Activated CD4-positive, alpha-beta T cell treated with anti-CD3 and anti-CD28 coated beads for 36 hours (primary cell): Measurements from ENCODE around the gene WNT3A. TPM values are rescaled to one million over a fixed set of nuclear protein-coding genes. Genes with fewer than 3 reads are reported as not detected.

Experiments
- ATAC-seq: fragments of 200-7000 bp; cut with Tn5 transposase; one replicate; pipeline ENCODE4 v1.10.0; 2021; ENCODE audit warnings: mild to moderate bottlenecking, moderate library complexity
- CTCF ChIA-PET: fragments of 350-600 bp; sonication (Branson Sonifier 250); formaldehyde crosslinking; loops from one replicate; lab custom pipeline; 2021; ENCODE audit warnings: antibody characterized with exemption; lab: Charles Lee
- POLR2A ChIA-PET: fragments of 350-600 bp; sonication (Branson Sonifier 250); formaldehyde crosslinking; loops from one replicate; lab custom pipeline; 2021; ENCODE audit warnings: antibody characterized with exemption, inconsistent platforms; lab: Charles Lee
- DNase-seq: peaks from one replicate; pipeline ENCODE4 v3.0.0-alpha.2; 2020
- H3K27ac Mint-ChIP-seq: one replicate; pipeline ENCODE4 v1.8.0; 2021; ENCODE audit warnings: mixed read lengths
- H3K27me3 Mint-ChIP-seq: one replicate; pipeline ENCODE4 v1.8.0; 2021; ENCODE audit warnings: mixed read lengths
- H3K36me3 Mint-ChIP-seq: one replicate; pipeline ENCODE4 v1.8.0; 2021; ENCODE audit warnings: low read depth, mixed read lengths
- H3K4me1 Mint-ChIP-seq: one replicate; pipeline ENCODE4 v1.8.0; 2021; ENCODE audit warnings: mixed read lengths
- H3K4me3 Mint-ChIP-seq: one replicate; pipeline ENCODE4 v1.8.0; 2021; ENCODE audit warnings: mild to moderate bottlenecking, moderate library complexity, mixed read lengths
- H3K9me3 Mint-ChIP-seq: one replicate; pipeline ENCODE4 v1.8.0; 2021; ENCODE audit warnings: low read depth, mixed read lengths
- intact Hi-C, 2 experiments: fragments of 100-400 bp; cut with DNase I in 1 of 2; cut with micrococcal nuclease in 1 of 2; formaldehyde crosslinking; loops; one replicate each; pipeline versions ENCODE4 v1.14.2 to v1.15.1; 2022 to 2024; cut with DNase I, micrococcal nuclease
- total RNA-seq, 2 experiments: library from RNA; stranded (reverse); gene quantifications; one replicate each; pipeline ENCODE4 v1.2.3, GENCODE V29; 2021

WNT3A gene
- total RNA-seq, 2 experiments from 2014 or later, result not detected

GRCh38 chr1:228007801-228008341, 1.1 kb downstream of the WNT3A start:
- no peak overlapping the region for H3K4me3 Mint-ChIP-seq

GRCh38 chr1:228008391-228009115, 1.8 kb downstream of the WNT3A start:
- Mint-ChIP-seq H3K9me3 (no peaks in the 10 kb centered on the region), H3K36me3 (no peaks in the 10 kb centered on the region), H3K27ac (no peak overlapping the region), H3K4me1 (peaks cover 2% of the 10 kb centered on the region), H3K27me3 (peaks cover 46% of the 10 kb centered on the region), H3K4me3 (no peak overlapping the region)
- DNase-seq, result no peak
- POLR2A ChIA-PET, result no interaction called here
- ATAC-seq, result no peak
- intact Hi-C loops, result no loop called here
- CTCF ChIA-PET, result no interaction called here

More at GRCh38 chr1:228007801-228008341, 1.1 kb downstream of the WNT3A start:
- Mint-ChIP-seq H3K9me3 (no peaks in the 10 kb centered on the region), H3K36me3 (no peaks in the 10 kb centered on the region), H3K27ac (no peak overlapping the region), H3K4me1 (peaks cover 2% of the 10 kb centered on the region), H3K27me3 (peaks cover 48% of the 10 kb centered on the region)
- CTCF ChIA-PET, result no interaction called here
- intact Hi-C loops, result no loop called here
- DNase-seq (no peak), ATAC-seq (no peak)
- POLR2A ChIA-PET, result no interaction called here

GRCh38 chr1:228009116-228009827, 2.5 kb downstream of the WNT3A start:
- Mint-ChIP-seq H3K27me3 (peaks cover 38% of the 10 kb centered on the region), H3K9me3 (no peaks in the 10 kb centered on the region), H3K4me1 (peaks cover 2% of the 10 kb centered on the region), H3K27ac (no peak overlapping the region), H3K4me3 (peak overlapping the region; percentile 3), H3K36me3 (no peaks in the 10 kb centered on the region)
- POLR2A ChIA-PET, result no interaction called here
- ATAC-seq (no peak), DNase-seq (no peak)
- CTCF ChIA-PET, result no interaction called here
- intact Hi-C loops, result no loop called here

- Mint-ChIP-seq H3K27me3 (peaks cover 36% of the 10 kb centered on the region), H3K27ac (no peak overlapping the region), H3K4me1 (peaks cover 2% of the 10 kb centered on the region), H3K9me3 (no peaks in the 10 kb centered on the region), H3K36me3 (no peaks in the 10 kb centered on the region), H3K4me3 (no peak overlapping the region)
- DNase-seq (no peak), ATAC-seq (no peak)
- intact Hi-C loops, result no loop called here
- ChIA-PET CTCF (no interaction called here), POLR2A (no interaction called here)
Measured at GRCh38 chr1:228009828-228010775, 3.3 kb downstream of the WNT3A start.

DNA sequence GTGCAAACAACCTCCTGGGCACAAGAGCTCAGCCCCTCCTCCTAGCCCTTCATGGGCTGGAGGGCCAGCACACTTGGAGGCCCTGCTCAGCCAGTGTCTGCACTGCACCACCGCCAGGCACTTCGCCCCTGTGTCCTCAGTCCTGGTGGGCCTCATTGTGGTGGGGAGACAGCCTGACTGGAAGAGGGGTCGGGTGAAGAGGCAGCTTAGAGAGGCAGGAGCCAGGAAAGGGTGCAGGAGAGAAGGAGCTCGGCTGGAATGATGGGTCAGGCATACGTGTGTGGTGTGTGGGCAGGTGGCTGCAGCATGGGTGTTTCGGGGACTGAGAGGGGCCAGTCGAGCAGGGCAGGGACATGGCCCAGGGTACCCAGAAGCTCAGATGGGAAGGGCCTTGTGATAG, 4.1 kb downstream of the WNT3A start:
- ChIA-PET POLR2A (no interaction called here), CTCF (interaction anchor here (0.6 kb wide), 1 partner anchor 275 kb away, joined by 3 read pairs; no protein-coding TSS in a partner anchor)
- Mint-ChIP-seq H3K9me3 (no peaks in the 10 kb centered on the region), H3K4me3 (no peak overlapping the region), H3K36me3 (no peaks in the 10 kb centered on the region), H3K27ac (no peak overlapping the region), H3K27me3 (peaks cover 27% of the 10 kb centered on the region), H3K4me1 (peaks cover 2% of the 10 kb centered on the region)
- DNase-seq (no peak), ATAC-seq (no peak)
- intact Hi-C loops, result no loop called here

DNA sequence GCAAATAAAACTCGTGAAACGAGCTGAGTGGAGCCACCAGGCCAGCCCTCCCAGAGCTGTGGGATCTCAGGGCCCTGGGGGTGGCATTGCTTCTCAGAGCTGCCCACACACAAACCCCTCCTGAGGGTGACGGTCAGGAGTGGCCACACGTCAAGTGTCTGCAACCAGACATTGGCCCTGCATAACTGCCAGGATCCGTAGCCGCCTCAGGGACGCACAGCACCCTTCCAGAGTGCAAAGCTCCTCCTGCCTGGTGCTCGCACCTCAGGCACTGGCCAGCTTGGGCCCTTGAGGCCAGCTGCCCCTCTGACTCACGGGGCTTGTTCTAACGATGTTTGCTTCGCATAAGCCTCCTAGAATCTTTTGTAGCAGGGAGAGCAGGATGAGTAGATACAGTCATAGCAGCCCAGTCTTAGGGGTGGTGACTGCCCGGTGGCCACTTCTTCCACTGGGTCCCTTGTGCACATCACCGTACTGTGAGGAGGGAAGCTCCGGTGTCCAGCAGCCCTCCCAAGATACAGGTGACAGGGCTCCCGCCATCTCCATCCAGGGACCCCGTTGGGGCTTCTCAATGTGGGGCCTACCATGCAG, 5.0 kb downstream of the WNT3A start:
- peaks cover 23% of the 10 kb centered on the region for H3K27me3 Mint-ChIP-seq
- no peaks in the 10 kb centered on the region for H3K36me3 Mint-ChIP-seq
- intact Hi-C loops, result no loop called here
- POLR2A ChIA-PET, result no interaction called here
- H3K9me3 Mint-ChIP-seq, result no peaks in the 10 kb centered on the region
- ATAC-seq, result no peak
- no peak for DNase-seq
- H3K27ac Mint-ChIP-seq, result no peak overlapping the region
- no peak overlapping the region for H3K4me3 Mint-ChIP-seq
- CTCF ChIA-PET, result interaction anchor here (1.1 kb wide), 1 partner anchor 10 kb away, joined by 3 read pairs; no protein-coding TSS in a partner anchor
- peaks cover 2% of the 10 kb centered on the region for H3K4me1 Mint-ChIP-seq

- H3K4me1 Mint-ChIP-seq, result peaks cover 2% of the 10 kb centered on the region
- POLR2A ChIA-PET, result no interaction called here
Measured at GRCh38 chr1:228012555-228012954, 5.8 kb downstream of the WNT3A start.

DNA sequence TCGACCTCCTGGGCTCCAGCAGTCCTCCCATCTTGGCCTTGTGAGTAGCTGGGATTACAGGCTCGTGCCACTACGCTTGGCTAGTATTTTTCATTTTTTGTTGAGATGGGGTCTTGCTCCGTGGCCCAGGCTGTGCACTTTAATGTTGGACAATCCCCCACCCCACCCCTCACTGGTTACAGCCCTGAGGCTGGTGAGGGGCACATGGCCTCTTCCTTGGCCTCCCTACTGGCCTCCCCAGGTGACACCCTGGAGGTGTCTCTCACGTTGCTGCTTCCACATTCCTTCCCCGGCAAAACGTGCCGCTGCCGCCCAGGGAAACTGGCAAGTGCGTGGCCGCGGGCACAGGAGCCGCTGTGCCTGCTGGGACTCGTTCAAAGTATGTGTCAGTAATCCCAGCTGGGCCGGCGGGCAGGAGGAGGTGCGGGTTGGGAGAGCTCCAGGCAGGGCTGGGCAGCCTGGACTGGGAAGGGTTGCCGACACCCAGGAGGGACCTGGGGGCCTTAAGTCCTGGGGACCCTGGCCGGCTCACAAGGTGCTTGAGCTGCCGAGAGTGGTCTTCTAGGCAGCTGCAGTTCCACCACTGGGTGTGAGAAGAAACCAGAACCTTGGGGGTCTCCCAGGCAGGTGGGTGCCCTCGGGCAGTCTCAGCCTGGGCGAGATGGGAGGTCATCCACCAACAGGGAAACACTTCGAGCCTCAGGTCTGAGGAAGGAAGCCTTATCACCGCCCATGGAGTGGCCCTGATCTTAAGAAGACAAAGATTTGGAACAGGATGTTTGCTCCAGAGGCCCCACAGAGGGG, 6.5 kb downstream of the WNT3A start:
- DNase-seq (no peak), ATAC-seq (no peak)
- intact Hi-C loops, result no loop called here
- H3K27me3 Mint-ChIP-seq, result peaks cover 14% of the 10 kb centered on the region
- H3K27ac Mint-ChIP-seq, result no peak overlapping the region
- CTCF ChIA-PET, result interaction anchor here (1.1 kb wide), 1 partner anchor 11 kb away, joined by 3 read pairs; no protein-coding TSS in a partner anchor
- H3K4me3 Mint-ChIP-seq, result no peak overlapping the region
- H3K4me1 Mint-ChIP-seq, result peaks cover 2% of the 10 kb centered on the region
- H3K36me3 Mint-ChIP-seq, result no peaks in the 10 kb centered on the region
- POLR2A ChIA-PET, result no interaction called here
- H3K9me3 Mint-ChIP-seq, result no peaks in the 10 kb centered on the region

More at GRCh38 chr1:228012555-228012954, 5.8 kb downstream of the WNT3A start:
- Mint-ChIP-seq H3K9me3 (no peaks in the 10 kb centered on the region), H3K36me3 (no peaks in the 10 kb centered on the region), H3K4me3 (no peak overlapping the region), H3K27me3 (peaks cover 19% of the 10 kb centered on the region), H3K27ac (no peak overlapping the region)
- intact Hi-C loops, result no loop called here
- DNase-seq, result no peak
- no peak for ATAC-seq
- CTCF ChIA-PET, result interaction anchor here (1.1 kb wide), 1 partner anchor 11 kb away, joined by 3 read pairs; no protein-coding TSS in a partner anchor

GRCh38 chr1:228013935-228014930, 7.4 kb downstream of the WNT3A start:
- peaks cover 10% of the 10 kb centered on the region for H3K27me3 Mint-ChIP-seq
- intact Hi-C loops, result no loop called here
- no peaks in the 10 kb centered on the region for H3K9me3 Mint-ChIP-seq
- no peak for ATAC-seq
- ChIA-PET POLR2A (no interaction called here), CTCF (no interaction called here)
- H3K4me3 Mint-ChIP-seq, result no peak overlapping the region
- H3K27ac Mint-ChIP-seq, result no peak overlapping the region
- DNase-seq, result no peak
- no peaks in the 10 kb centered on the region for H3K4me1 Mint-ChIP-seq
- H3K36me3 Mint-ChIP-seq, result no peaks in the 10 kb centered on the region
